ENCODE measurements around the gene GIT1.

The GIT1 gene

DNA sequence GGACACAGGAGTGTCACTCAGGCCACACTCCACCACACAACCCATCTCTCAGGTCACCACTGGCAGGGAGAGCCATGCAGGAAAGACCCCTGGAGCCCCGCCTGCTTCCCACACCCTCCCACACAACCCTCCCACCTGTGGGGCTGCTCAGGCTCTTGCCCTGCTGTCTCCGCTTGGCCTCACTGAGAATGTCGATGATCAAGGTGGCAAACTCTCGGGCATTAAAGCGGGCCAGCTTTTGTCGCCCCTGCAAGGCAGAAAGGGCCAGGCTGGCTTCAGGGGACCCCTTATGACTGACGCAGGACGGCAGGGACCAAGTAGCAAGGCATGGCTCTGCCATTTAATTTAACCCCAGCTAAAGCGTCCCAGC, 12.5 kb downstream of the GIT1 start:
- ChIA-PET CTCF (interaction anchor here (0.9 to 2.0 kb wide), 3 partner anchors 14 to 23 kb away, joined by 3 to 8 read pairs (median 5); no protein-coding TSS in a partner anchor), POLR2A (ENCODE audit: low non-redundant PET) (no interaction called here)
- no peak for DNase-seq (ENCODE audit: low spot score)
- TF ChIP-seq, protein P1, sequence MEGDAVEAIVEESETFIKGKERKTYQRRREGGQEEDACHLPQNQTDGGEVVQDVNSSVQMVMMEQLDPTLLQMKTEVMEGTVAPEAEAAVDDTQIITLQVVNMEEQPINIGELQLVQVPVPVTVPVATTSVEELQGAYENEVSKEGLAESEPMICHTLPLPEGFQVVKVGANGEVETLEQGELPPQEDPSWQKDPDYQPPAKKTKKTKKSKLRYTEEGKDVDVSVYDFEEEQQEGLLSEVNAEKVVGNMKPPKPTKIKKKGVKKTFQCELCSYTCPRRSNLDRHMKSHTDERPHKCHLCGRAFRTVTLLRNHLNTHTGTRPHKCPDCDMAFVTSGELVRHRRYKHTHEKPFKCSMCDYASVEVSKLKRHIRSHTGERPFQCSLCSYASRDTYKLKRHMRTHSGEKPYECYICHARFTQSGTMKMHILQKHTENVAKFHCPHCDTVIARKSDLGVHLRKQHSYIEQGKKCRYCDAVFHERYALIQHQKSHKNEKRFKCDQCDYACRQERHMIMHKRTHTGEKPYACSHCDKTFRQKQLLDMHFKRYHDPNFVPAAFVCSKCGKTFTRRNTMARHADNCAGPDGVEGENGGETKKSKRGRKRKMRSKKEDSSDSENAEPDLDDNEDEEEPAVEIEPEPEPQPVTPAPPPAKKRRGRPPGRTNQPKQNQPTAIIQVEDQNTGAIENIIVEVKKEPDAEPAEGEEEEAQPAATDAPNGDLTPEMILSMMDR (conservative IDR thresholded peaks at IDR 0.05; ENCODE audit: low read depth), result no peak
- peak overlapping the region; percentile 99 for H3K27ac ChIP-seq

DNA sequence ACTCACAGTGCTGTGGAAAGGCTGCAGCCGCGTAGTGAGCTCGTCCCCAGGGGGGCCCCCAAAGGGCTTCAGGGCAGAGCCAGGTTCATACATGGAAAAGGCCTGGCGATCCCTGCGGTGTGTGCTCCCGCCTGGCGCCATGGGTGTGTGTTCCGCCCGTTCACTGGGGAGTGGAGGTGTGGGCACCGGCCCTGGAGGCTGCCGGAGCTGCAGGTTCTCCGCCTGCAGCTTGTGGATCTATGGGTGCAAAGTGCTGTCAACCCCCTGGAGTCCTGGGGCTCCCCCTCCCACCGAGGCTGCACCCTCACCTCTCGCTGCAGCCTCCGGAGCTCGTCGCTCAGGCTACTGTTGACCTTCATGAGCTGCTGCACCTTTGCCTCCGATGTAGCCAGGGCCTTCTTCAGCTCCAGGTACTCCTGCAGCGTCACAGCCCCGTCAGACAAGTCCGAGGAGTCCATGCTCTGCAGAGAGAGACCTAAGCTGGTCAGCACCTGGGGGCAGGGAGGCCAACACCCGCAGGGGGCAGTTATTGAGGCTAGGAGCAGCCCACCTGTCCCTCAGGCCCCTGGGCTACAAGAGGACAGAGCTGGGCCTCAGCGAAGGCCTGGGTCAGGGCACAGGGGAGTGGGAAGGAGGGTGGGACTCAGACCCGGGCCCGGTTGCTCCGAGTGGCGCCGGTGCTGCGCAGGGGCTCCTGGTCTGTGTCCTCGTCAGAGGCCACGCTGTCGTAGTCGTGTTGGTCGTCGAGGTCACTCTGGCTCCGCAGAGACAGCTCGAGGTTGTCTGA, 13.0 kb downstream of the GIT1 start:
- ChIA-PET CTCF (interaction anchor here (0.6 to 2.0 kb wide), 4 partner anchors 15 to 510 kb away, joined by 3 to 8 read pairs (median 6); no protein-coding TSS in a partner anchor), POLR2A (ENCODE audit: low non-redundant PET) (no interaction called here)
- peak overlapping the region; percentile 99 for H3K27ac ChIP-seq

DNA sequence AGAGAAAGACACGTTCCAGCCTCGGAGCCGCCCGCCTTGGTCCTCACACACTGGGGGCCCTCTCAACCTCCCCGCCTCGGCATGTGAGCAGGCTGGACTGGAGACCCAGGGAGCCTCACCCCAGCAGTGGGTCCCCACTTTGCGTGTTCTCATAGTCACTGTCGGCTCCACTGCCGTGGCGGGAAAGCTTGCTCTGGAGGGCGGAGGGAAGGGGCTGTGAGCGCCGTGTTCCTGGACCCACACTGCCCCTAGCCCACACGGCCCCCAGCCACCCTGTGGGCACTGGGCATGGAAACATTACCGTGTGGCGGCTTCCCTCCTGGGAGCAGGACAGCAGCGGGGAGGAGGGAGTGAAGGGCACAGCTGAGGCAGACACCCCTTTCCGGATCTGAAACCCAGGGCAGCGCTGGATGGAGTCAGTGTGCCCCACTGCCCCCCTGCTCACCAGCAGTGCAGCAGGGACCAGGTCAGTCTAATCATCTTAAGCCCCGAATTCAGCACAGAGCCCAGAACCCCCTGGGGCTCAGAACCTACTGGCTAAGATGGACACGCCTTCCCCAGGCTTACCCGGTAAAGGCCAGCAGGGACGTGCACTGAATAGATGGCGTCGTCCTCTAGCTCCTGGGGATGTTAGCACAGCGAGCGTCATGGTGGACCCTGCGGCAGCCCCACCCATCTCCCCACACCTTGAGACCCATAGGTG, 13.8 kb downstream of the GIT1 start:
- no peak for DNase-seq (ENCODE audit: low spot score)
- ChIA-PET POLR2A (ENCODE audit: low non-redundant PET) (no interaction called here), CTCF (interaction anchor here (0.6 to 2.0 kb wide), 3 partner anchors 16 to 19 kb away, joined by 5 to 8 read pairs (median 6); no protein-coding TSS in a partner anchor)
- H3K27ac ChIP-seq, result peak overlapping the region; percentile 99
- TF ChIP-seq, protein P1 (conservative IDR thresholded peaks at IDR 0.05; ENCODE audit: low read depth), result no peak

More for the DNA sequence above, 13.0 kb downstream of the GIT1 start:
- no peak for DNase-seq (ENCODE audit: low spot score)
- TF ChIP-seq, protein P1 (conservative IDR thresholded peaks at IDR 0.05; ENCODE audit: low read depth), result no peak

DNA sequence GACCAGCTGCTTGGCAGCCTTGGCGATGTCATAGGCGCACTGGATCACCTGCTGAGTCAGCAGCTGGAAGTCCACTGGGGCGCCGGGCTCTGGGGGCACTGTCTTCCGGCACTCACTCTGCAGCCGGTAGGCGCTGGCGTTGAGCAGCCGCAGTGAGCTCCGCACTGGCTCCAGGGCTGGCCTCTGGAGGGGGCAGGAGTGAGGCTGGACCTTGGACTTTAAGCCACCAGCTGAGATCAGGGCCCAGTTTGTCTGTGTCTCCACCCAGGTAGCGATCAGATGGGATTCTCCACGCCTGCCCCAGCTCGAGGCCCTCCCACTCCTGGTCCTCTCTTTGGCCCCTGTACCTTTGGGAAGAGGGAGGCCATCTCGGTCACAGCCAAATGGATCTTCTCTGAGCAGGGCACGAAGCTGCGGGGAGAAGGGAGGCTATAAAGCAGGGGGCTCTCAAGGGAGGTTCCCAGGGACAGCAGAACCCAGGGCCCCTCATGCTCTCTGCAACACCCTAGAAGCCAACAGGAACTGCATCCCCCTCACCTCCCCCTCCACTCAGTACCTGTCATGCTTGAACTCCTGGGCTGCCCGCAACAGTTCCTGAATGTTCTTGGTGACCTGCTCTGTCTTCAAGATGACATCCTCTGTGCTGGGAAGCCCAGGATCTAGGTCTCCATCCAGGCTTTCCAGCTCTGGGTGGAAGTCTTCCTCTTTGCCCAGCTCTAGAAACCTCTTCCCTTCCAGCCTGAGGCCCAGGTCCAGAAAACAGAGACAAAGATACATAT, 14.5 kb downstream of the GIT1 start:
- TF ChIP-seq, protein P1 (conservative IDR thresholded peaks at IDR 0.05; ENCODE audit: low read depth), result no peak
- ChIA-PET POLR2A (ENCODE audit: low non-redundant PET) (no interaction called here), CTCF (interaction anchor here (0.6 to 1.3 kb wide), 2 partner anchors 17 kb away, joined by 6 to 8 read pairs; no protein-coding TSS in a partner anchor)
- DNase-seq (ENCODE audit: low spot score), result no peak
- H3K27ac ChIP-seq, result peak overlapping the region; percentile 99

DNA sequence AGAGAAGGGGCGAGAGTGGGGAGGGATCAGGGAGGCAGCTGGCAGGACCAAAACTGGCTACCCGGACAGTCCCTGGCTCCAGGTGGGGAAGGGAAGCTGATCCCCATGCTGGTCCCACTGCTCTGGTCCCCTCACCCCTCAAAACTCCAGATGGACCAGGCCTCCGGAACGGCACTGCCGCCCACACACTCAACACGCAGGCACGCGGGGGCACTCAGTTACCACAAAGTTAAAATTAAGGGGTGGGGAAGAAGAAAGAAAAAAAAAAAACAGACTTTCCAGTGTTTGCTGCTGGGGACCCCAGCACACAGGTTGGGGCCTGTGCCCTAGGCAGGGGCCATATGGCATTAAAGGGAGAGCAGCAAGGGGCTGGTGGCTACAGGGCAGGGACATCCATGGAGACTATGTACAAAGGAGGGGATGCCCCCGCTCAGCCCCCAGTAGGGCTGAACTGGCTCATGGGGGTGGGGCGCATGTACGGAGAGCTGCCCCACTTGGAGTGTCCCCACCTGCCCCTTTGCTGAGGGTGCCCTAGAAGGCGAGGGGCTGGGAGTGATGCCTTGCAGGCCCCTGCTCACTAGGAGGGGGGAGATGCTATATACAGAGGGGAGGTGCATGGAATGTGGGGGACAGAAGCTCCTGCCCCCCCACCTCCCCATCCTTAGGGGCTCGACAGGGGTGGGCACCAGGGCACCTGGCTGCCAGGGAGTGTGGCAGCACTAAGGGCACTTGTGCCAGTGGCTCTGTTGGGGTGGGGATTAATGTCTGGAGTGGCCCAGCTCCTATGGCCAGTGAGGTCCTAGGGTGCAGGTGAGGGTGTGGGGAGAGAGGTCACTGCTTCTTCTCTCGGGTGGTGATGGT, 15.3 kb downstream of the GIT1 start:
- POLR2A ChIA-PET (ENCODE audit: low non-redundant PET), result no interaction called here
- no peak for DNase-seq (ENCODE audit: low spot score)
- CTCF ChIA-PET, result interaction anchor here (0.7 to 1.3 kb wide), 2 partner anchors 9 to 17 kb away, joined by 3 to 8 read pairs; no protein-coding TSS in a partner anchor
- TF ChIP-seq, protein P1 (conservative IDR thresholded peaks at IDR 0.05; ENCODE audit: low read depth), result no peak
- H3K27ac ChIP-seq, result peak overlapping the region; percentile 99
